Measurements from ENCODE around the gene SNRK.

SNRK gene

DNA sequence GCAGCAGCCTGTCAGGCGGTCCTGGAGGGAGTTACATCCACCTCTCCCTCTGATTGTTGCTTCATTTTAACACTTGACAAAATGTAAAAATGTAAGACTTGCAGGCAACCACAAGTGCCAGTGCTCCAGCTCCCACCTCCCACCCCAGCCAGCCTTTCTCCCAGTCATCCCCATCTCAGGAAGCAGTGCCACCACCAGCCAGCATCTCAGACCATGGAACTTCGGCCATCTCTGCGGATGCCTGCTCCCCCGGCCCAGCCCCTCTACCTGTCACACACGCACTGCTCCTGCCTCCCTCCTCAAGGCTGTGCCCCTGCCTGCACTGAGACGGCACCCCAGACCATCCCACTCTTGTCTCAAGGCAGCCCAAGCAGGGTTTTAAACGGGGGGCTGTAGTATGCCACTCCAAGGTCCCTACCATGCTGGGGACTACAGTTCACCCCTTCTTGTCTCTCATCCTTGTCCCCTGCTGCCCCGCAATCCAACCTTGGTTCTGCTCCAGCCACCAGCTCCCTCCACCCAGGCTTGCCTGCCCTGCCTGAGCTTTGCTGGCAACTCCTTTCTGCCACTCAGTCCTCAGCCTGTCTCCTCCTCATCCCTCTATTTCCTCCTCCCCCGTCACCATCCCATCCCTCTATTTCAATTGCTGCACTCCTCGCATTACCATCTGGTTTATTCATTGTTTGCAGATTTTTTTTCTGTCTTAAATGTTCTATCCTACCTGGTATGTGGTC lies 85.8 kb downstream of the SNRK start:
- DNase-seq, result no peak

DNA sequence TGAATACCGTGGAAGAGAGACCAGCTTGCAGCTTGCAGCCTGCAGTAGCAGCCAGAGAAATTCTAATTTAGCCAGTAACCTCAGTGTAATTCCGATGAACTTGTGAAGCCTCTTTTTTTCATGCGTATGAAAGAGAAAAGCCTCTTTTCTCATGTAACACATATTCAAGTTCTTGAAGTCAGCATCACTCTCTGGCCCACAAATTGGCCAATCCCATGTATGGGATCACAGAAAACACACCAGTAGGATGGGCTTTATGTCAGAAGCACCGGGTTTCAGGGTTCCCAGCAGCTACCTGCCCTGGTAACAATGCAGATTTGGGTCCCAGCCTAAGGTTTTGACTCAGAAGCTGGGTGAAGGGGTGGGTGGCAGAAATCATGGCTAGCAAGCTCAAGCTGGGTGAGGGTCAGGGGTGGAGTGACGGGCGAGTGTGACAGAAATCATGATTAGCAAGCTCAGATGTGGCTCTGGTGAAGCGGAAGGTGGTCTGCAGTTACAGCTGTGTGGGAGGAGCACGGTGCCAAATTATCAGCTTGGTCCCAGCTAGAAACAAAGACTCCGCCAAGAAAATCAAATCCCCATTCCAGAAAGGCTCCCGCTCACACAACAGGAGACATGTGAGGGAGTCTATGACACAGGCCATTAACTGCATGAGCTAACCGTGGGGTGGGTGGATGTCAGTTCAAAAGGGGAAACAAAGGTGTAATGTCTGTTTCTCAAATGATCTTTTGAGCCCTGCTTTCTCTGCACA lies 86.6 kb downstream of the SNRK start:
- peak in 1 of 2 experiments; percentile 24 for DNase-seq

DNA sequence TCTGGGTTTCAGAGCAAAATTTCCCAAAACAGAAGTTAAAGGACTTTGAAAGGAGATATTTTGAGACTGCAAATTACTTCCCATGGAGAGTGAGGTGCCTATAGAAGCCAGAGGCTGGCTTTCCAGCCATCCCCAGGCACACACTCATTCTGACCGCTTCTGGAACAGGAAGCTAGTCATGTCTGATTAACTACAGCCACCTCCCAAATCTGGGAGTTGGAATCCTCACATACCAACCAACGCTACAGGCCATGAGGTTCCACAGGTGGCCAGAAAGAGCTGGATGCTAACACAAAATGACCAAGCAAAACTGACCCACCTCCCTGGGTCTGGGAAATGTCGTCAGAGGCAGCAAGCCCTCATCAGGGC lies 87.2 kb downstream of the SNRK start:
- no peak for DNase-seq

DNA sequence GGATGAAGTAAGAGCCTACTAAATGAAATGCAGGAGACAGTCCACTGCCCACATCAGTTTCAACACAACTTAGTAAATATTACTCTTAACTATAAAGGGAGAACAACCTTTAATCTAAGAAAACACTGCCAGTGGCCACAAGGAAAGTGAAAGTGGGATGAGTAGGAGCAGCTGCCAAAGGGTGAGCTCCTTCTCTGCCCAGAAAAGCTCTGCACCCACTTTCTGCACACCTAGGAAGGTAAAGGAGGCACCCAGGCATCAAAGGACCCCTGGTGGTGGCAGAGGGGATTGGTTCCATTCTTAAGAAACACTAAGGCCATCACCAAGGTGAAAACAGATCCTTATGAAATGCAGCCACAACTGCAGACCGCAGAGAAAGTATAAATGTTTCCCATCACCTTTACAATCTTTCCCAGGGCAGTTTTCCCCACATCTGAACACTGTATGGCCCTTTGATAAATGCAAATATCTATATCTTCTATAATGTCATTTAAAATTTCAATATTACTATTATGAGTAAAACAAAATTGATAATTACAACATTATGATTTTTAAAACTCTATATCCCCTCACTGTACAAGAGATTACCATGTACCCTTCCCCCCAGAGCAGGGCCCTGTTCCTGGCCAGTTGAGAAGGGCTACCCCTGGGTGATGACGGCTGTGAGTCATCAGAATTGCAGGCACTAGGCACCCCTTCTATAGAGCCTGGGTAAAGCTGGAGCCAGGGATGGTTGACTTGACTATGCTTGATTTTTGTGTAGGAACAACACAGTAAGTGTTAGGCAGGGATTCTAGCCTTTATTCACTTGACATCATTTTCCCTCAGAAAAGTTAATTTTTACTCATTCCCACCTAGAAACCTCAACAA lies 92.0 kb downstream of the SNRK start:
- no peak for DNase-seq

DNA sequence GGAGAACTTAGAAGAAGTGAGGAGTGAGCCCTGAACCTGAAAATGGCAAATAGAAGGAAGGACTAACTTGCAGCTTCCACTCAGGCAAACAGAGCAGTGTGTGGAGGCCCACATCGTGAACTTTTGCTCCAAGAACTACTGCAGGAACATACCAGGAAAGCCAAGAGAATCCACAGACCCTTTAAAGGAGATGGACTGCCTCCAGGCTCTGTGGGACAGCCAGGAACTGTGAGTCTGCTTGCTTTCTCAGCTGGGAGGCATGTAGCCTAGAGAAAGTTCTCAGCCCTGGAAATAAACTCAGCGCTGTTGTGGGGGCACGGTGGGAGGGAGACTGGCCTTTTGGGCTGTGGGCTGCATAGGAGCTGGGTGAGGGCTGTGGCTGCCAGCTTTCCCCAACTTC lies 93.0 kb downstream of the SNRK start:
- DNase-seq, result no peak

DNA sequence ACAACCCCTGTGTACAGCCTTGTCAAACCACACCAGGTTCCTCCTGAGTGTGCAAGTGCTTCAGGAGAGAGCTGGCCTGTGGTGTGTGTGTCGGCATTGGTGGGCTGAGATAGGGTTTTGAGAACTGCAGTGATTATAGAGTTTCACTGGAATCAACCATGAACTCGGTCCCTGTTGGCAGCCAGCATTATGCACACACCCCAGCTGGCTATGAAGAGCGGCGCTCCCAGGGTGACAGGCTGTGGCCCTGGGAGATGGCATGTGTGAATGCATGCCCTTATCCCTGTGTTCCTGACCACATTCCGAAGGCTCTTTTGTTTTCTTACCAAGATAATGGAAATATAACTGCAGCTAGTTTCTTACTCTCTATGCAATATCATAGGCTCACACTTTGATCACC lies 101.8 kb downstream of the SNRK start:
- no peak for DNase-seq

DNA sequence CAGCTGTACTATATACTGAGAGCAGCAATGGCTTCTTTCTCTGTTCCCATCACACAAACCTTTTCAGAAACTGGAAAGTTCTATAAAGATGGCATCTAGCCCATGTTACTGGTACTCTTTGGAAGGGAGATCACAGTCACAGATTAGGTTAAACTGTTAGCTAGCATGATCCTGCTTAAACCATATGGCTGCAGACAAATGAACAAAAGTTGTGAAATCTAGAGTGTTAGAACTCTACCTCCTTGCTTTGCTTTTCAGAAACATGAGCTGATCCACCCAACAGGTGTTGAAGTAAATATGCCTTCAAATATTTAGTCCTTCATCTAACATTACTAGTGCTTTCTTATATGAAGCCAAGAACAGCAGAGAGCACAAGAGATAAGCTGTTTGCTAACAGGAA lies 102.6 kb downstream of the SNRK start:
- DNase-seq, result no peak

DNA sequence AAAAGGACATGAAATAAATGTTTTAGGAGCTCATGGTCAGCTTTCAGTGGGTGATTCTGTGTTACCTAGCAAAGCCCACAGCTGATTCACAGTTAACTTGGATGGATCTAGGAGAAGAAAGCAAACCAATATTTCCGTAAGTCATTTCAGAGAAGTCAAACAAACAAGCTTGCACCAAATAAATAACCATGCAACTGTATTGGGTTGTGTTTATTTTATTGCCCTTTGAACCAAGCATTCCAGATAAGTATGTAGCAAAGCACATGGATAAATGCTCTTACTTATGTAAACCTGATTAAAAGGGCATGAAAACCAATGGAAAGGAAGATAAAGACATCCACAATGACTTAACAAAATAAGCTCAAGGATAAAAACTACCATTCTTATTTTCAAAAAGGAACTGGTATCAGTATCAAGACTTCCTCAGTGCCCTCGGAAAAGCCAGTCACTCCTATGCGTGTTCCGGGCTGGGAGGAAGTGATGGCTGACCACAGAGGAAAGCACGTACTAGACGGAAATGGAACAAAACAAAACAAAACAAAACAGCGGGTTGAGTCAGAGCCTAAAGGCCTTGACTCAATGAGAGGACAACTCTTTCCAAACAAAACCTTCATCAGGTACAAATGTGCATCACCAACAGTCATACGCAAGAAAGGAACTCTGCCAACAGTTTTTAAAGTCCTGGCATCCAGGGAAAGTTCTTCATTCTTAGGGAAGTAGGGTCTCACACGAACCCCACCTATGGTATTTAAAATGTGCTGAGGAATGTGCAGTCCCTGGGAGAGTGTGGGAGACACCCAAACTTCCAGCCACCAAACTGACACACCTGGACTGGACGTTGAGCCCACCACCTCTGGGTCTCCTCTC lies 103.3 kb downstream of the SNRK start:
- DNase-seq, result no peak

DNA sequence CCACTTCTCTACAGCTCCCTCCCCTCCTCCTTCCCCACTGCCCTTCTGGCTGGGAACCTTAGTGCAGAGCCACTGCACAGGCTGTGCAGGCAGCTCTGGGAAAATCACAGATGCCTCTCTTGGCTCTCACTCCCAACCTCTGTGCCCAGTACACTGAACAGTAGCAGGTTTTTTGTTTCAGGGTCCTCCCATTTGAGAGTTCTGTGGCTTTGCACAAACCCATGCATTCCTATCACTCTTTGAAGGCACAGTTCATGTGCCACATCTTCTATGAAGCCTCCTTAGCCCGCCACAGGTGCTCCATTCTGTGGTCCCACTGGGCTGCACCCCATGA lies 103.9 kb downstream of the SNRK start:
- DNase-seq, result peak in 1 of 2 experiments; percentile 3

DNA sequence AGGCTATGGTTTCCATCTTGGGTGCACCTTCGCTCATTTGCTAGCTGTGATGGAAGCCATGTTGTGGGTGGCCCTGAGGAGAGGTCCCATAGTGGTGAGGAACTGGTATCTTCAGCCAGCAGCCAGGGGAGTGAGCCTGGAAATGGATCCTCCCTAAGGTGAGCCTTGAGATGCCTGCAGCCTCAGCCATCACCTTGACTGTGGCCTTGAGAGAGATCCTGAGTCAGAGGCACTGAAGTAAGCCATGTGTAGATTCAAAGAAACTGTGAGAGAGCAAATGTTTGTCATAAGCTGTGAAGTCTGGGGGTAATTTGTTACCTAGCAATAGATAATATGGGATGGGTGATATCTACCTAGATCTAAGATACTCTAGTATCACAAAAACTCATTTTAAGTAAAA lies 105.3 kb downstream of the SNRK start:
- no peak for DNase-seq

DNA sequence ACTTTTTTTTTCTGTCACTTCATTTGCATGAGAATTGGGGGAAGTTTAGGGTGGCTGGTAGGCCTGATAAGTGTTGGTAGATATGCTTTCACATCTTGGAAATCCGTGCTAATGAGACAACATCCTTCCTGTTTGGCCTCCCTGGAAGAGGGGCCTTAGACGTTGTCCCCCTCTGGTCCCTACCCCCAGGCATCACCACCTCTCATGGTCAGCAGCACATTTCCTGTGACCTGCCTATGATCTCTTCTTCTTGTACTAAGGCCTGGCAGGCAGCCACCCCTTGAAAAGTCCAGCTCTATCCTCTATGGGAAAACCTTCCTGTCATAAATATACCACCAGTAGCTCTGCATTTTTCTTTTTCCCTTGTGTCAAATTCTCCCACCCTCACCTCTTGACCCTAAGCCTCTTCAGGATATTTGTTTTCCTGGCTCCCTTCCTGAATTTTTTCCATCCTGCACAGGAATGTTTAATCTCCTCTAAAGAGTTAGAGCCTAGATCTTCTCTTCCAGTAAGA lies 107.8 kb downstream of the SNRK start:
- DNase-seq, result no peak

DNA sequence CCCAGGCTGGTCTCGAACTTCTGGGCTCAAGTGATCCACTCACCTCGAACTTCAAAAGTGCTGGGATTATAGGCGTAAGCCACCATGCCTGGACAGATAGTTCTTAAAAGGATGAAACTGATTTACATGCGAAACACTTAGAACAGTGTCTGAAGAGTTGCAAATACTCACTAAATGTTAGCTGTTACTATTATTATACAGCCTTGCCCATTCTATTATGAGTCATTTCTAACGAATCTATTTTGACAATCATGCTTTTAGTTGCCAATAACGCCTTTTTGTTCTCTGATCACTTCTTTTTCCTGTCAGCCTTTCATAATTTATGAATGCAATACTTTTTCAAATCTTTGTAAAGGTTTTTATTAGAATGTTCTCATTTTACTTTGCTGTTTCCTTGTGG lies 112.7 kb downstream of the SNRK start:
- DNase-seq, result no peak

DNA sequence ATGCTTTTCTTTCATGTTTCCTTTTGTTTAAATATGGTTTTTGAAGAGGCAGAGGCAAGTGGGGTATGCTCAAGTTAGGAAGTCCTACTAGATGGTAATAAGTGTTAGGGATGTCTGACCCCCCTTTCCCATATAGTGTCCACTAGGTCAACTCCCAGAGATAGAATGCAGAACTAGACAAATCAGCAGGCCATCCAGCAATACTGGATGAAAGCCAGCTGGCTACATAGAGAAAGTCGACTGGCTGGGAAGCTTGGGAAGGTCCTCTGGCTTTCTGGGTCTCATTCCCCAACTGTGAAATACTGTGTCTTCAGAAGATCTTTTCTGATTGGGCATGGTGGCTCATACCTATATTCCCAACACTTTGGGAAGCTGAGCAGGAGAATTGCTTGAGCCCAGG lies 113.8 kb downstream of the SNRK start:
- DNase-seq, result no peak
